Activated T-cell treated with anti-CD3 and anti-CD28 coated beads for 1 hour (primary cell): ENCODE results near the gene ZNF532.

ENCODE experiments used
- DNase-seq: peaks from one replicate; pipeline ENCODE4 v3.0.0-alpha.2; 2020; ENCODE audit warnings: low read depth

Gene ZNF532

DNA sequence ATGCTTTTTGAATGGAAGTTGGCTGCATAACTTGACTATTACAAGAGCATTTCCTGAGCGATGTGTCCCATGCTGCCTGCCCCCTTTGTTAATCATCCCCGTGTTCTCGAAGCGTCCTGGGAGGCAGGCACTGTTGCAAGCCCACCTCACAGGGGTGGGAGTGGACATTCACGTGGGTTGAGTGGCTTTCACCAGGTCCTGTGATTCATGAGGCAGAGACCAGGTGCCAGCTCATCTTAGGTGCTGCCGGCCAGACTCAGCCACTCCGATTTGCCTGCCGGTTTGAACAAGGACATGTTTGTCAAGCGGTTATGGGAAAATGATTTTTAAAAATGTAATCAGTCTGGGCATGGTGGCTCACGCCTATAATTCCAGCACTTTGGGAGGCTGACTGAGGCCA, 112.5 kb downstream of the ZNF532 start:
- DNase-seq = no peak

DNA sequence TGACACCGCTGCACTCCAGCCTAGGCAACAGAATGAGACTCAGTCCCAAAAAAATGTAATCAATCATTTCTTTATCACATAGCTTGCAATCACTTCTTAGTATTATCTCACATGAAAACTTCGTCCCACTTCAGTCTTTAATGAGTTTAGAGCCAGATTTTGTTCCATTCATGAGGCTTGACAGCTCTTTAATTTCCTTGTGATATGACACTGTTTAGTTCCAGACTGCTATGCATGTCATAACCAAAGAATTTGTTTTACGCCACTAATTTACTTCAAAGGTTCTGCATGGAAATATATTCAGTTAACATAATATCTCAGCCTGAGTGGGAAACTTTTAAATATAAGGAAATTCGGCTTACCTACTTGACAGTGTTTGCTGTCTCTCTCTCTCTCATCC, 113.1 kb downstream of the ZNF532 start:
- DNase-seq = no peak

DNA sequence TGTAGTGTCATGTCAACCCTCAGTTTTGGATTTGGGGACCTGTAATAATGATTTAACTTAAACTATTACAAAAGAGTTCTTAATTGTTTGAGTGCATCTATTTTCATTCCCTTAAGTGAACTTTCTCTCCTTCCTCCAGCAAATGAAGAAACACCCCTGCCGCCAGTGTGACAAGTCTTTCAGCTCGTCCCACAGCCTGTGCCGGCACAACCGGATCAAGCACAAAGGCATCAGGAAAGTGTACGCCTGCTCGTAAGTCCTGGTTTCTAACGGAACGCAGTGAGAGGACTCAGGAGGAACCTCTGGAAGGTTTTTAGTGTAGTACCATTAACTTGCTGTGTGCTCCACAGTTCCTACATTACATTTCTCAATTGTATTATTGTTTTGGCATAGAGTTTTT, 114.2 kb downstream of the ZNF532 start:
- no peak for DNase-seq

DNA sequence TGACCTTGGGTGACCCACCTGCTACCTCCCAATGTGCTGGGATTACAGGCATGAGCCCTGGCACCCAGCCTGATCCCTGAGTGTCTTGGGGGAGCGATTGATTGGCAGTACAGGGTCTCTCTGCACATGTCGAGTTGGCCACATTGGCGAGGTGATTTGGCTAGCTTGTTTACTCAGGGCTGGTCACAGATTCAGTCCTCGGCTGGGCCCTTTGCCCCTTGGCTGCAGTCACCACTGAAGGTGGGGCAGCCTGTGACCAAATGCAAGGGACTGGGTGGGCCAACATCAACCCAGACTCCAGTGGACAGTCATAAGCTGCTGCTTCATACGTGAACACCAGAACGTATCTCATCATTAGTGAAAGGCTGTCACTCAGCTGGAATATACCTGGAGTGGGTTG, 114.9 kb downstream of the ZNF532 start:
- DNase-seq = no peak

DNA sequence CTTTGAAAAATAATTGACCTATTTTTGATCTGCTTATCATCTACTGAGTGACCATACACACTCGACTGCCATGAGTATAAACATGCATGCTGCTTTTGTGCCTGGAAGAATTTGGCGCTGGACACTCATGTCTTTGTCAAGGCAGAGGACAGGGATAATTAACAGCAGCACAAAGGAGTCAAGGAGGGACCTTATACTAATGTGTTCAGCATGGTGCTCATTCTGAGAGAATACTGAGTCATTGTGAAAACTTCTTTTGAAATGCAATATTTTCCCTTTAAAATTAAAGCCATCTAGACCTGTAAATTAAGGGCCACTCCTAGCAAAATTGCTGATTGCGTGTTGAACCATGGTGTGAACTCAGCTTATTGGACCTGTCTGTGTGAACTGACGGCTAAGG, 116.3 kb downstream of the ZNF532 start:
- DNase-seq = no peak

DNA sequence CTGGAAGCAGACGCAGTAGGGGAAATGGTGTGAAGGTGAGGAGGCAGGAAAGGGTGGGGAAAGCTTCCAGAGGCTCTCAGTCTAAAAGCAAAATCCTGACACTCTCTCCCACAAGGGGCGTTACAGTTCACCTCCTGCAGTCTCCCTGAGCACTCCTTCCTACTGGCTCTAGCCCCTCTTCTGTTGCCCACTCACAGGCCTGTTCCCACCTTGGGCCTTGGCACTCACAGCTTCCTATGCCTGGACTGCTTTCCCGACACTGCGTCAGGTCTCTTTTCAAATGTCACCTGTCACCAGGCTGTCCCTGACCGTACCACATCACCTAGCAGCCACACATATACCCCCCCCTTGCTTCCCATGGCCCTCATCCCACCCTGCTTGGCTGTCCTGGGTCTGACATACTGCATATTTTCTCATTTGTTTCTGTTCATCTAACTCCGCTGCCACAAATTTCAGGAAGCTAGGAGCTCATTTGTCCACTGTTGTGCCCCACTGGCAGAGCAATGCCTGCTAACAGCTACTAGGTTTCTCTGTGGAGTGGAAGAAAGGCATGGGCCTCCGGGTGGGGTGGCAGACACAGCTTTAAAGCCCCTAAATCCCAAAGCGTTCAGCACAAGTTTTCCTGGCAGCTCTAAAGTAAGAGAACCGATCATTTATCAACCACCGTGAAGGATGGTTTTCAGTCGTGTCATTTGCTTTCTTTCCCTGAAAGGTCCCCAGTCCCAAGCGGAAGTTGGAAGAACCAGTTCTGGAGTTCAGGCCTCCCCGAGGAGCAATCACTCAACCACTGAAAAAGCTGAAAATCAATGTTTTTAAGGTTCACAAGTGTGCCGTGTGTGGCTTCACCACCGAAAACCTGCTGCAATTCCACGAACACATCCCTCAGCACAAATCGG, 118.8 kb downstream of the ZNF532 start:
- DNase-seq = no peak

DNA sequence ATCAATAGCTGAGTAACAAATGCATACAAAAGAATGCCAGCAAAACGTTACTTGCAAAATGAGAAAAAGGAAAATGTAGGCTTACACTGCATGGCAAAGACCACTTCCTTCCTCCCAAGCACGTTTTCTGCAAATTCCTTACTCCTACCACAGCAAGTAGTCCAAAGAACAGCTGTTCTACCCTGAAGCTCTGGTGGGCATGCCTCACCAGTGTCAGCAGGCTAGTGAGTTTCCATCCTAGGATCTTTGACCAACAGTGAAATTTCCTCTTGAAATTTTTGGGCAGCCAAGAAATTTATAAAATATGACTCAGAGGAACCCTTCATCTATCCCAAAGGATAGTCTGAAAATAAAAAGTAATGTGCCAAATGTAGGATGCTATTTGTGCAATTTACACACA, 123.9 kb downstream of the ZNF532 start:
- DNase-seq = no peak

DNA sequence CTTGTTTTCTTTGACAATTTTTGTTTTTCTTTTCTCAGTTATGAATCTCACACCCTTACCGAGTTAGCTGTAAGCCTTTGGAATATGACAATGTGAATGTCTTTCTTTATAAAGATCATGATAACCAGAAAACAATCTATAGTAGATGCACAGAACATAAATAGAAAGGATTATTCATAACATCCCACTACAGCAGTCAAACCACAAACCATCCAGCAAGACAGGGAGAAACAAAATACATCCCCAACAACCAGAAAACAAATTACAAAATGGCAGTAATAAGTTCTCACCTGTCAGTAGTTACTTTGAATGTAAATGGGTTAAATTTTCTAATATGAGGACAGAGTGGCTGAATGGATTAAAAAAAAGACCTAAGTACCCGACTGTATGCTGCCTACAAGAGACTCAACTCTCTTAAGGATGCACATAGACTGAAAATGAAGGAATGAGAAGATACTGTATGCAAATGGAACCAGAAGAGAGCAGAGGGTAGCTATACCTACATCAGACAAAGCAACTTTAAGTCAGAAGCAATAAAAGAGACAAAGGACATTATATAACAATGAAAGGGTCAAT, 124.6 kb downstream of the ZNF532 start:
- DNase-seq = no peak

DNA sequence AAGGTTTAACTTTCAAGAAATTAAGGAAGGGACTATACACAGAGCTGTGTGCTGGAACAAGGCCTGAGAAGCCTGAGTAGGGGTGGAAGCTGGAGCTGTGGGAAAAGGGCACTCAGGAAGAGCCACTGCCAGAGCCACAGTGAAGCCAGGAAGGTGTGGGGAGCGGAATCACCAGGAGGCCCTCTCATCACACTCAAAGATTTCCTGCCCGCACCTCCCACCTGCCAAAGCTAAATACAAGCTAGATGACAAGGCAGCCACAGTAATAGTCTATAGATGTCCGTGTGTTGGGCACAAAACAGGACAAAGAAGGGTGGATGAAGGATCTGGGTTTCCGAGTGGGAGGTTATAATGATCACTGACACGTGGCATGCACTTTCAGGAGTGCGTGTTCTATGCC, 126.0 kb downstream of the ZNF532 start:
- DNase-seq = no peak

DNA sequence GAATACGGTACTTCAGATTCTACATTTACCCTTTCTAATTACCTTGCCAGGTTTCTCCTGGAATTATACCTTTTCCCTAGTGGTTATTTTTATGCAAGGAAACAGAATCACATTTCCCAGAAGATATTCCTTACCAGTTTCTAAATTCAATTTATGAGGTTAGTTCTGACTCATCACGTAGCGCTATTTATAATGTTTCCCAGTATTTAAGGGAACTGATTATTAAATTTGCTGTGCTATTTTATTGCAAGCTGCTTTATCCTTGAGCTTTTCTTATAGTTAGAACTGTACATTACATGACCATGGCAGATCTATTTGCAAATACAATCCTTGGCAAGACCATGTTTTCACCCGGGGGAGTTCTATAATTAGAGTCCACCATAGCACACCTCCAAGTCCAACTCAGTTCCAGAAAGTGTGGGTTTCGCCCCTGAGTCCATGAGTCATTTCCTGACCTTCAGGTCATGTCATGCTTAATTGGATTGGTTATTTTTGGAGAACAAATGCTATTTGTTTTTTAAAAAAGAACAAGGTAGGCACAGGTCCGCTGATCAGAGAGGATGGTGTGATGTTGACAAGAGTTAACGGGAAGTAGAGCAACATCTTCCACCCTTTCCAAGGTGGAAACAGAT, 126.6 kb downstream of the ZNF532 start:
- no peak for DNase-seq

DNA sequence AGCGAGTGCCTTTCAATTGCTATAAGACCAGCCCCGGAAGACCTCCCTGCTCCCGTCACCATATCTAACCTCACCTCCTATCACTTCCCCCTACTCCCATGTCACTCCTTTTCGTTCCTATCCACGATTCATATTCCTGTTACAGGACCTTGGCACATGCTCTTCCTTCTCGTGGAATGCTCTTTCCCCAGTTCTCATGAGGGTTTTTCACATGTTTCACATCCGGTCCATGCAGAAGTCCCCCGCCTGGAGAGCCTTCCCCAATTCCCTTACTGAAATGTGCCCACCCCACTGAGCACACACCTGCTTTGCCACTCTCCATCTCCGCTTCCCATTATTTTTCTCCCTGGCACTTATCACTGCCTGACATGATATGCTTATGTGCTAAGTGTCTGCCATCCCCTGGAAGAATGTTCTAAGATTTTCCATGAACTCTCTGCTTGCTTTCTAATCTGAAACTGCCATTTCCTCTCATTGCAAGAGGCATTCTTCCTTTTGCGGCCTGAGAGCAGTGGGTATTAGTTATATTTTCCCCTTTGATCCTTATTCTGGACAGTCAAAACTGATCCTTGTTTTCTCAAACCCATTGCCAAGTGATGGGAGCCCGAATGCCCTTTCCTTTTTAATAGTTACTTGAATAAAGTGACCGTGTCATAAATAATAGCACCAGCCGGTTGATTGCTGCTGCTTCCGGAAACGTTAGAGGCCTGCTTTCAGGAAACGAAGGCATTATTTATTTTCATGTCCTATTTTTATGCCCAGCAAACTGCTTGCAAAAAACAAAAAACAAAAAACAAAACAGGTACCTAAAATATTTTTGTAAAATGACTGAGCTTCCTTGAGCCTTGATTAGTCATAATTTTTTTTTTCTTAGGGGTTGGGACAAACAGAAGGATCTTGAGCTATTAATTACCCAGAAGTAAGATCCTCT, 127.9 kb downstream of the ZNF532 start:
- DNase-seq = no peak

DNA sequence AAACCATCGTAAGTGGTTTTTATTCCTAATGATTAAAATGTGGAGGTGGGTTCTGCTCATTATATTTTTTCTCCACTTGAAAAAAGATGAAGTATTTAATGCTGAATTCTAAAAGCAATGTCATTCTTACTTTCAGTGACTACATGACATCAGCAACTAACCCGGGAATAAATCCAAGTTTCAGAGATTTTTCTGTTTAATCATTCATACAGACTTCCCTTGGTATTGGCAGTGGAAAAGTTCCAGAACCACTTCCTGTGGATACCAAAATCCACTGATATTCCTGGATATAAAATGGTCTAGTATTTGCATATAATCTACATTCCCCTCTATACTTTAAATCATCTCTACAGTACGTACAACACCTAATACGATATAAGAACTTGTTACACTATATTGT, 128.6 kb downstream of the ZNF532 start:
- DNase-seq = no peak

DNA sequence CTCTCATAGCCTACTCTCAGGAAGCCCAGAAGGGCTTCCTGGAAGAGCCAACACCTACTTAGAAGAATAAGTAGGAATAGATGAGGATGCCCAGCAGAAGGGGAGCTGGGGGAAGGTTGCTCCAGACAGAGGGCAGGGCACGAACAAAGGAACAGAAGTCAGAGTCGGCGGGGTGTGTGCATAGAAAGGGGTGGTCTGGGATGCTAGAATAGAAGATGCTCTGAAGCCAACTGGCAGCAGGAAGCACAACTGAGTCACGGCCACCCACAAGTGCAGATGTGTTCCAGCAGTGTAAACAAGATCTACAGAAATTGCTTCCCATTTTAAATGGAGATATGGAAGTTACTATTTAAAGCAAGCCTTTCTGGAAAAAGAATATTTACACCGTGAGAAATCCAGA, 131.0 kb downstream of the ZNF532 start:
- no peak for DNase-seq

DNA sequence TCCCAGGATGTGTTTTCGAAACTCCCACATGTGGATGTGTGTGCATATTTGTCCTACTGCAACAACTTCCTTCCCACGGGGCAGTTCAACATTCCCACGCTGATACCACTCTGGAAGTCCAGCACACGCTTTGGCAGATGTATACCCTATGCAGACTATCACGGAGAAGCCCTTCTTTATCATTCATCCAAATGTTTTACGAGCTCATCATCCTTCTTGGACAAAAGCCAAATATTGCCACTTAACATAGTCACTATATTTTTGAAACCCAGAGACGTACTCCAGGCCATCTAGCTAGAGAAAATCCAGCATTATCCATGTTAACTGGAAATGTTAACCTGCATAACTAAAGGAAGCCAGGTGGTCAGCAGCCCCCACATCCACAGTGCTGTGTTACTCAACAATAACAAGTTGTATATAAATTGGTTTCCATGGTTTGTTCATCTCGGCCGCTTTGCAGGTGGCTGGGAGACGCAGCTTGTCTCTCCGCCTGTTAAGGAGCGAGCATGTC, 131.5 kb downstream of the ZNF532 start:
- DNase-seq = no peak

DNA sequence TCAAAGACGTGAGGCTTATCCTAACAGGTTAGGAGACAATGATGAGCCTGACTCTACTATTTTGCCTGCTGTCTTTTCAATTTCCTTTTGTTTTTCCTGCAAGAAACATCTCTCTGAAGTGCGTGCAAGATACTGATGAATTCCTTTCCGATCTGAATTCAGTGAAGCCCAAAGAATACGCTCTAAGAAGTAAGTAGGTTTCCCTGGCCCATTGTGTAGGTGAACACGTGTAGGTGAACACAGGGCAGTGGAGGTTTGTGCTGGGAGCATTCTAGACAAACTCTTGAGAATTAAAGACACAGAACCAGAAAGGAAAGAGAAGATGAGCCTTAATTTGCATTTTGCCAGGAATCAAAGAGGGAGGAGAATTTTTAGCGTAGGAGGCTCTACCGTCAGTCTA, 132.0 kb downstream of the ZNF532 start:
- no peak for DNase-seq

DNA sequence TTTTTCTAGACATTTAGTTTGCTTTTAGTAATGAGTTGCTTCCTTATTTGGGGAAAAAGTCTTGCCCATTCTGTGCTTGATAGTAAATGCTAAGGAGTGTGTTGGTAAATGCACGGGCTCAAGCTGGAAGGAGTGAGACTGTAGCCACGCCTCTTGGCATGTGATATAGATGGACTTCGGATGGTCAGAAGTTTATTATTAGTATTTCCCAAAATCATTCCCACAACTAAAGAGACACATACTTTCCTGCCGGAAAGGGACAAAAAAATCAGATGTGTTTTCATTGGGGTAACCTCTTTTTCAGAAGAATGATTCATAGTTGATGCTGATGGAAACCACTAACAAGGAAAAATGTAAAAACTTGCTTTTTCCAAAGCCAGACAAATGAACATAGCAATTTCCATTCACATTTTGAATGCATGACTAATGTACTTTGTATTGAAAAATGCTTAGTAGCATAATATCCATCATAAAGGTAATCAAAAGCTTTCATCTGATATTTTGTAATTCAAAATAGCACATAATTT, 133.2 kb downstream of the ZNF532 start:
- DNase-seq = no peak

DNA sequence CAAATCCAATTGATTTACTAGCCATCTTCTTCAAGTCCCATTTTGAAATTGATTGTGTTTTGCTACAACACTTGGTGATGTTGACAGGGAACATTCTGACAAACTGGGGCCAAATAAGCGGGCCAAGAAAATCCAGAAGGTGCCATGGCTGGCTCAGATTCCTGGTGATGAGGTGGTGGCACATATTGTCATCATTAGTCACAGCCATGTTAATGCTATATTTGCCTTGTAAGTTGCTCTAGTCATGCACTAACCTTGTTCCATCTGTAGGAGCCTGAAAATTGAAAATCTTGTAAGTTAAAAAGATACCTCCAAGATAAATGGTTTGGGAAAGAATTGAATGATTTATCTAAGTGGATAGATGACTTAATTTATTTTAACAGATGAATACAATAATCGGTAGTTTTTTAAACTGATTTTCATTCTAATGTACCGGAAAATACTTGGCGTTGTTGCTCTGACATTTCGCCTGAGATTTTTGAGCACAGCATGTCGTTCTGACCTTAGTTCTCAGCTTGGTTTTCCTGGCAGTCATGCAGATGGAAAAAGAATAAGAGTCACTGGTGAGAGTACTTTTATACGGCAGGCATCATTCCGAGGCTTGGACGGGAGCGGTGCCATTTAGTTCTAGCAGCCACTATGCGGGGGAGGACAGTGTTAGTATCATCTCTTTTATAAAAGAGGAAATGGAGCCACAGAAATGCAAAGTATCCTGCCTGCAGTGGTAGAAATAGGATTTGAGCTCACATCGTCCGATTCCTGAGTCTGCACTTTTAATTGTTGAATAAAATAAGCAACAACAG, 133.9 kb downstream of the ZNF532 start:
- DNase-seq = no peak

DNA sequence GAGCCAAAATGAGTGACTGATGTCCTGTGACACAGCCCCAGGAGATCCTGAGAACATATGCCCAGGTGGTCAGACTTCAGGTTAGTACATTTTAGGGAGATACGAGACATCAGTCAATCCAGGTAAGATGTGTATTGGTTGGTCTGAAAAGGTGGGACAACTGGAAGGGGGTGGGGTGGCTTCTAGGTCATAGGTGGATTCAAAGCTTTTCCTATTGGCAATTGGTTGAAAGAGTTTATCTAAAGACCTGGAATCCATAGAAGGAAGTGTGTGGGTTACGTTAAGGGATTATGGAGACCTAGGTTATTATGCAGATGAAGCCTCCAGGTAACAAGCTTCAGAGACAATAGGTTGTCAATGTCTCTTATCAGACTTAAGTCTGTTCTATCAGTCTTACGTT, 136.5 kb downstream of the ZNF532 start:
- no peak for DNase-seq

DNA sequence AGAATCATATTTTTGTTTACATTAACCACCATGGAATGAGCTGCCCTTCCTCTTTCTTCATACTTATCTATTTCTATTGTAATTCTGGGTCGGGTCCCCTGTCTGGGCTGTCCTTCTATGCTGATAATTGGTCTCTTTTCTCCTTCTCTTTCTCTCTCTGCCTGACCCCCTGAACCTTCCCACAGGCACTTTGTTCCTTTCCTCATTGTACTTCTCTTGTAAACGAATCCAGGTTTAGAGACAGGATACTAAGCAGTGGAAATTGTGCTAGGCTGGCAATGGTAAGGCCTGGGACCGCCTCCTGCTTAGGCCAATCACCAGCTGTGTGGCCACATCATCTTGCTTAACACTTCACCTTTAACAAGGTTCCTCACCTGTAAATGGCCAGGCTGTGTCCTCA, 137.0 kb downstream of the ZNF532 start:
- DNase-seq = no peak

DNA sequence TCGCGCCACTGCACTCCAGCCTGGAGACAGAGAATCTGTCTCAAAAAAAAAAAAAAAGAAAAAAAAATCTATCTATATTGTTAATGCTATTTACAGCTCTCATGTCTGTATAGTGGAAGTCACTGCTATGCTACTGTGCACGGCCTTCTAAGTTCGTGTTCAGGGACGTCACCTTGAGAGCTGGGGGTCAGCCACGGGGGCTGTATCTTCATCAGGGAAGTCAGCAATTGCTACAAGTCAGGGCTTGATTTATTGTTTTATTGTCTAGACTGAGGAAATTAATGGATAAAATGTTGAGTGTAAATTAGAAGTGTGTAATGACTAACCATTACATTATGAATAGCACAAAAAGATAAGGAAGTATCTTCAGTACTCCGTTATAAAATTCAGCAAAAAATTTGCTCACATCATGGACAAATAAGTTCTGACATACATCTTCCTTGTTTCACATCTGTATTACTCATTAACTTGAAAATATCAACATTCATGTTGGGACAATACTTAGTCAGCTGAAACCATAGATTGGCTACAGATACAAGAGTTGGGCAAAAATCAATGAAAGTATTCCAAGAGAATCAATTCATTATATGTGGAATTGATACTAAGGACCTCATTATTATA, 138.4 kb downstream of the ZNF532 start:
- DNase-seq = no peak

DNA sequence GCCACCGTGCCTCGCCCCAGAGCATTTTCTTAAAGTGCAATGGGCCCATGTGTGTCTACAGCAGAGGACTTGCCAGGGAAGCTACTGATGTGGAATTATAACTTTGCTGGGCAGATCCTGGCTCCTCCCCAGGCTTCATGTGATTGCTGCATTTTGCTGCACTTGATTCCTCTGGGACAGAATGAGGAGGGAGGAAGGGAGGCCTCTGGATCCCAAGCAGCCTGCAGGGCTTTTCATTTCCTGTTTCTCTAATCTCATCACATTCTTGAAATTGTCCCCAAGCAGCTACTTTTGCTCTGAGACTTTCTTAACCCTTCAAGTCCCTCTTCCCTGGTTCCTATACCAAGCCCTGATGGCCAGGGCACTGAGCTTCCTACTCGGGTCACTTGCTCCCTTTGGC, 140.6 kb downstream of the ZNF532 start:
- DNase-seq = no peak
